Vagina (tissue), 2 donors: Measurements from ENCODE around the gene FERMT2.

ENCODE experiments used
- CTCF ChIP-seq, 3 experiments: fragments of 450-650 bp in 2 of 3; fragments of 200-600 bp in 1 of 3; sonication (generic) in 1 of 3; IDR thresholded peaks; one replicate each; pipeline ENCODE4 v1.5.1; 2017 to 2019; ENCODE audit warnings: antibody characterized with exemption in 3 of 3, mild to moderate bottlenecking in 2 of 3, moderate library complexity in 2 of 3
- POLR2AphosphoS5 ChIP-seq, 2 donors: sonication (generic); formaldehyde crosslinking; IDR thresholded peaks; one replicate each; pipeline ENCODE4 v1.9.0; 2017; ENCODE audit warnings: antibody characterized with exemption in 2 of 2, mild to moderate bottlenecking in 2 of 2, low read depth in 1 of 2; ENCODE audit not compliant: insufficient read depth in 1 of 2

- no peak for TF ChIP-seq CTCF (IDR thresholded peaks at IDR 0.05)
- no peak for TF ChIP-seq POLR2AphosphoS5 (IDR thresholded peaks at IDR 0.05; ENCODE audit: insufficient read depth in 1 of 2, low read depth in 1 of 2)
Observed at GRCh38 chr14:52833891-52834290, 117.0 kb downstream of the FERMT2 start.
